GM19395 (cell line): ENCODE measurements around the gene C17orf58.
"Not testable (repeated sequence)": the region's sequence is repeated elsewhere in the genome, so short reads cannot be mapped to it uniquely, and the experiment has no call there.

Experiments
- ATAC-seq: cut with Tn5 transposase; IDR thresholded peaks from one replicate; pipeline ENCODE4 v1.9.1; 2021; ENCODE audit warnings: mild to moderate bottlenecking, moderate library complexity; ENCODE audit not compliant: unreplicated experiment

C17orf58 gene

GRCh38 chr17:67996301-67997171 lies at the start of gene C17orf58:
Gene C17orf58, minus strand, starts transcription at chr17:67996469. Its CDS starts 271 bp downstream, at chr17:67996198.
- ATAC-seq = not testable (repeated sequence)

GRCh38 chr17:68036304-68037147 lies 40.3 kb upstream of the C17orf58 start:
- no peak for ATAC-seq

GRCh38 chr17:68035523-68036303 lies 39.4 kb upstream of the C17orf58 start, which contains the start of gene KPNA2:
Gene KPNA2, plus strand, starts transcription at chr17:68035735. Its CDS starts 1,398 bp downstream, at chr17:68037133.
- peak; percentile 94 for ATAC-seq

- peak; percentile 91 for ATAC-seq
Measured at GRCh38 chr17:68035131-68035522, 38.9 kb upstream of the C17orf58 start.

GRCh38 chr17:68034452-68034776 lies 38.1 kb upstream of the C17orf58 start:
- no peak for ATAC-seq

- ATAC-seq = no peak
Measured at GRCh38 chr17:68033636-68034451, 37.6 kb upstream of the C17orf58 start.

GRCh38 chr17:68029512-68030215 lies 33.4 kb upstream of the C17orf58 start:
- ATAC-seq = no peak

- ATAC-seq = not testable (repeated sequence)
Measured at GRCh38 chr17:68022547-68022946, 26.3 kb upstream of the C17orf58 start.

- no peak for ATAC-seq
Measured at GRCh38 chr17:68021963-68022362, 25.7 kb upstream of the C17orf58 start.

- ATAC-seq = not testable (repeated sequence)
Measured at GRCh38 chr17:68020791-68021190, 24.5 kb upstream of the C17orf58 start.

- no peak for ATAC-seq
Measured at GRCh38 chr17:68020409-68020756, 24.1 kb upstream of the C17orf58 start.

- peak; percentile 95 for ATAC-seq
Measured at GRCh38 chr17:68019675-68020408, 23.6 kb upstream of the C17orf58 start.

- no peak for ATAC-seq
Measured at GRCh38 chr17:68019336-68019674, 23.0 kb upstream of the C17orf58 start.

- not testable (repeated sequence) for ATAC-seq
Measured at GRCh38 chr17:68018493-68018892, 22.2 kb upstream of the C17orf58 start.

- ATAC-seq = no peak
Measured at GRCh38 chr17:68016838-68017237, 20.6 kb upstream of the C17orf58 start.

GRCh38 chr17:68015081-68015723 lies 18.9 kb upstream of the C17orf58 start:
- ATAC-seq = no peak

GRCh38 chr17:68013385-68013784 lies 17.1 kb upstream of the C17orf58 start:
- no peak for ATAC-seq

- peak; percentile 50 for ATAC-seq
Measured at GRCh38 chr17:68011199-68011665, 15.0 kb upstream of the C17orf58 start.
